ENCODE data around the gene PAK1.
"Not testable (repeated sequence)": the region's sequence is repeated elsewhere in the genome, so short reads cannot be mapped to it uniquely, and the experiment has no call there.

PAK1 gene

DNA sequence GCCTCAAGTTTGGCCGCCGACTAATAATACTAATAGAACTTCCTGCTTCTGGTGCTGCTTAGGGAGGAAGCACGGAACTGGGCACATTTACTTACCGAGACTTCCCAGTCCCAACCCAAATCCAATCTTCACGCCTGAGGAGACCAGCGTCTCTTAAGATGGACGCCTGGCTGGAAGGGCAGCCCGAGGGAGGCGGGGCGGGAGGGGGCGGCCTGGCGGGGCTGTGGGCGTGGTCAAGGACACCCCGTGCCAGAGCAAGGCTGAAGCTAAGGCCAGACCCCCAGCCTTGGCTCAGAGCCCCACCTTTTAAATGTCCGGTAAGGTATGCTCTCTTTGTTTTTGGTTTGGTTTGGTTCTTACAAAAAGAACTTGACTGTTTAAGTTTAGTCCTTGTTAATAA is 172.4 kb downstream of the PAK1 start, which contains the start of gene GDPD4:
GDPD4 (minus strand) TSS at position 177 of the 400 bp plus-strand sequence. CDS start 16,549 bp downstream, outside the sequence.
- no peak for DNase-seq

DNA sequence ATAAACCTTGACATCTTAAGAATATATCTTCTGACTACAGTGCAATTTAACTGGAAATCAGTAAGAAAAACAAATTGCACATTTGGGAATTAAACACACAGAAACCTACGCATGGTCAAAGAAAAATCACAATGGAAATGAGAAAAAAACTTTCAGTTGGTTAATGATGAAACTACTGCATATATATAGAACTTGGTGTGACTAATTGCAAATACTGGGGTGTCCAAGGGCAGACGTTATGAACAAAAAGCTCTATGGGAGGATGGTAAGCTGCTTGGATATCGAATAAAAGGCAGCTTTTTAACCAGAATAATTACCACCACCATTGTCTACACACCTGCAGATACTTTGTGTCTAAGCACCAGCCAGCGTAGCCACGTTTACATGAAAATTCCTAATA is 173.2 kb downstream of the PAK1 start:
- DNase-seq, result no peak

DNA sequence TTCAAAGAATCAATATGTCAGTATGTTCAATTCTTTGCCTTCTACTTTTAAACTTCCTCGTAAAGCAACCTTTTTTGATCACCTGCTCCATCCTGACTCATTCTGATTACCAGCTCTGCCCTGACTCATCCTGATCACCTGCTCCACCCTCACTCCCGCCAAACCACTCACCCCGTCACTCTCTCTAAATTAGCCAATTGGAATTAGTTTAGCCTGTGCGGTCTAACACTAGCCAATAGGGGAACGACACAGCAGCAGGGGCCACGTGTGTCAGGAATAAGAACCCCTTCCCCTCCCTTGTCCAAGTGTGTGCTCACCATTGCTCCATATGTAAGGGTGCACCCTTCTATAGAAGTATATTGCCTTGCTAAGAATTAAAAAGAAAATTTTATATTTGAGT is 173.9 kb downstream of the PAK1 start:
- DNase-seq, result not testable (repeated sequence)

DNA sequence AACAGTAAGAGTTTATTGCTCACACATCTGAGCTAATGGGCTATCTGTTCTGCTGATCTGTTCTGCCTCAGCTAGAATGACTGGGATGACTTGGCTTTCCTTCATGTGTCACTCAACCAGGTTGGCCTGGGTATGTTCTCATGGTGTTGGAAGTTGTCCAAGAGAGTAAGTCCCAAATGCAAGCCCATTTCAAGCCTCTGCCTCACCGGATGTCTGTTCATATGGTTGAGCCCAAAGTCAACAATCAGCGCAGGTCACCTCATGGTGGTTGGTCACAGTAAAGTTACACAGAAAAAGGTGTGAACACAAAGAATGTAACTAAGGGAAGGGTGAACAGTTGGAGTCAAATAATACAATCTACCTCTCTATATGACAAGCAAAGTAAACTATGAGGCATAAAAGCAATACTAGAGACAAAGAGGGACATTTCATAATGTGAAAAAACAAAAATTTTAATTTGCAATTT is 174.3 kb downstream of the PAK1 start:
- no peak for DNase-seq

DNA sequence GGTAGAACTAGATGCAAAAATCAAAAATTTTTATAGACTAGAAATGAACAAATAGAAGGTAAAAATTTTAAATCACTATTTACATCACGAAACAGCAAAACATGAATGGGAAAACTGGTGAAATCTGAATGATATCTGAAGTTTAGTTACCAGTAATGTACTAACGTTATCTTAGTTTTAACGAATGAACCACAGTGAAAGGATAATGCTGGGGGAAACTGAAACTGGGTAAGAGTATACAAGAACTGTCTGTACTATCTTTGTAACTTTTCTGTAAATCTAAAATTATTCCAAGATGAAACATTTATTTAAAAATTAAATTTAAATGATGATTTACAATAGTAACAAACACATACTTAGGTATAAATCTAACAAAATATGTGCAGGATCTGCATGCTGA is 179.9 kb downstream of the PAK1 start:
- no peak for DNase-seq

DNA sequence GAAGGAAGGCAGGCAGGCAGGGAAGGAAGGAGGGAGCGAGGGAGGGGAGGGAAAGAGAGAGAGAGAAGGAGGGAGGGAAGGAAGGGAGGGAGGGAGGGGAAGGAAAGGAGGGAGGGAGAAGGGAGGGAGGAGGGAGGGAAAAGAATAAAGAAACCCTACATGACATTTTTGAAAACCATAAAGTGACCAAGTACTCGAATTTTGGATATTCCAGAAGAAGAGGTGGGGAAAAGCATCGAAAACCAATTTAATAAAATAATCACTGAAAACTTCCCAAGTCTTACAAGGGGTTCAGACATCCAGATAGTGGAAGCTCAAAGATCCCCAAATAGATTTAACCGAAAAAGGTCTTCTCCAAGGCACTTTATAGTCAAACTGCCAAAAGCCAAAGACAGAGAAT is 184.2 kb downstream of the PAK1 start:
- DNase-seq, result no peak

DNA sequence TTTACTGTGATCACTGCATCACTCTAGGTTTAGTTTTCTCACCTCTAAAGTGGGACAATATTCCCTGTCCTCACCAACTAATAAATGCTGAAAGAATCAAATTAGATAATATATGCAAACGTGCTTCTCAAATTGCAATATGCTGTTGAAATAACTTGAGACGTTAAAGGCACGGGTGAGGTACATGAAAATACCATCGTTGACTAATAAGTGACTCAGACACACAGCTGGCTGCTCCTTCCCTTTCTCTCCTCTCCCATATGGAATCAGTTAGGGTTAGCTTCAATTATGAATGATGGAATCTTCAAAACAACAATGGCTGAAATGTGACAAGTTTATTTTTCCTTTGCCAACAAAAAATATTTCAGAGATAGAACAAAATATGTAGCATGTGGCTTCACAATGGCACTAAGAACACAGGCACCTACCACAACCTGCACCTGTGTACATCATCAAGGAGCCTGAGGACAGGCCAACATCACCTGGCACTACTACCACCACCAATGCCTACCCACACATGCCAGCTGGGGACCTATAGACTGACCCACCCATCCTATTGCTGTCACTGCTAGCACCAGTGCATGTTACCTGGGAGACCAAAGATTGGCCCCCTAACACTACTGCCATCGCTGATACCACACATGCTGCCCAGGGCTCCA is 186.2 kb downstream of the PAK1 start:
- no peak for DNase-seq

DNA sequence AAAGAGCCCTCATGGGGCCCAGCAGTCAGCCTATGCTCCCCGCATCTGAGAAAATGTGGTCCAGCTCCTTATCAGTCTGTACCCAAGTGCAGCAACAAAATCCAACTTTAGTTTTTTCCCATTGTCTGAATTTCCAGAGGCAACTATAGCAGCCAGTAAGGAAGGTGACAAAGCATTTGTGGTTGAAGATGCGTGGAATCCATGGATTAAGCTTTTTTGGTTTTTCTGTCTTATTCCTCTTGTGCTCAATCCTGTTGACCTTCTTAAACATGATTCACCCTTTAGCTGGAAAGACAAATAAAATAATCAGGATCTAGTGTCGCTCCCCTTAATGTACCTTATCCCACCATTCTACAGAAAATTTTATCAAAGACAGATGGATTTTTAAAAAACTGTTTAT is 186.8 kb downstream of the PAK1 start:
- no peak for DNase-seq

DNA sequence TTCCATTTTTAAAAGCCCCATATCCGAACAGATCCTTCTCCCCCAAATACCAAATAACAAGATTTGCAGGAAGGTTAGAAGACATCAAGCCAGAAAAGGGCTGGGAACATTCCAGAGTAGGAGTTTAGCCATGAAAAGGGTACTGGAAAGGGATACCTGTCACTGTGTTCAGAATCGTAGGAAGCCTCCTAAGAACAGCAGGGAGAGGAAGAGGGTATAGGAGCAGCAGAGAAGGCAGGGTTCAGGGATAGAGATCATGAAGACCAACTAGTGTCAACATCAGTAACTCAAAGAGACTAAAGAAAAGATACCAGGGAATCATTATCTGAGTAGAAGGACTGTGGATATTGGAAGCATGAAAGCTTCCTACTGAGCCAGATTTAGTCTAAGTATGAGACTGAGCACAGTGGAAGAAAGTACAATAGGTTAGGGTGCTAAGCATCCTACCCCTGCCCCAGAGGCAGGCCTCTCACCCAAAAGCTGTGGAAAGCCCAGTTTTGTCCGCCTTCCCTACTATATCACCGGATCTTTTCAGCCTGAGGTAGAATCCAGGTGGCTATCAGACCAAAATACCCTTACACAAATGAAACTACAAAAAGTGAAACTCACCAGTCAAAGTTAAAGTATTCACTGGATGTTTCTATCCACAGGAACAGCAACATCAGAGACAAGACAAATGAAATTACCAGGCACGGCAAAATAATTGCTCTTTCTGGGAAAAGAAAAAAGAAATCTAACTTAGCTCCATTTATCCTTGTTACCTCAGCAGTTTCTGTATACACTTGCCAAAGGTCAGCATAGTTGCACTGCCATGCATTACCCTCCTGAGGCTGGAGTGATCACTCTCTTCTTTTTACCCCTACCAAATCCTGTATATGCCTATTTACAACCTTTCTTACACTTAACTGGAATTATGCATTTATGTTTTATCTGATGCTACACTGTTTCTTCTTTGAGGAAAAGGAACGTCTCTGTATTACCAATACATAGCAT is 189.1 kb downstream of the PAK1 start:
- no peak for DNase-seq

DNA sequence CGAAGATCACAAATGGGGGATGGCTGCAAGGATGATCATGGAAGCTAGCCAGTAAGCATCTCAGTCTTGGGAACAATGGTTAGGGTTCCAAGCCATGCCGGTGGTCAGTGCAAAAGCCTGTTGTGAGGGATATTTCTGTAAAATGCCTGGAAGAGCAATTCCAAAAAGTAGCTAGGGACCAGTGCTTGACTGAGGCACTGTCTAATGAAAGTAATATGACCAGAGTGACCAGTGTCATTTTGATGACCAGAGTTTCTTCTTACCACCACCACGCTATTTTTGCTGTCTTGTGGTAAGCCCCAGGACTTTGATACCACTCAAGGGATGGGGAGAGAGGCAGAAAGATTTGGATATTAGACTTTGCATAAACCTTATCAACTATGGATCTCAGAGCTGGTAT is 190.8 kb downstream of the PAK1 start:
- no peak for DNase-seq

DNA sequence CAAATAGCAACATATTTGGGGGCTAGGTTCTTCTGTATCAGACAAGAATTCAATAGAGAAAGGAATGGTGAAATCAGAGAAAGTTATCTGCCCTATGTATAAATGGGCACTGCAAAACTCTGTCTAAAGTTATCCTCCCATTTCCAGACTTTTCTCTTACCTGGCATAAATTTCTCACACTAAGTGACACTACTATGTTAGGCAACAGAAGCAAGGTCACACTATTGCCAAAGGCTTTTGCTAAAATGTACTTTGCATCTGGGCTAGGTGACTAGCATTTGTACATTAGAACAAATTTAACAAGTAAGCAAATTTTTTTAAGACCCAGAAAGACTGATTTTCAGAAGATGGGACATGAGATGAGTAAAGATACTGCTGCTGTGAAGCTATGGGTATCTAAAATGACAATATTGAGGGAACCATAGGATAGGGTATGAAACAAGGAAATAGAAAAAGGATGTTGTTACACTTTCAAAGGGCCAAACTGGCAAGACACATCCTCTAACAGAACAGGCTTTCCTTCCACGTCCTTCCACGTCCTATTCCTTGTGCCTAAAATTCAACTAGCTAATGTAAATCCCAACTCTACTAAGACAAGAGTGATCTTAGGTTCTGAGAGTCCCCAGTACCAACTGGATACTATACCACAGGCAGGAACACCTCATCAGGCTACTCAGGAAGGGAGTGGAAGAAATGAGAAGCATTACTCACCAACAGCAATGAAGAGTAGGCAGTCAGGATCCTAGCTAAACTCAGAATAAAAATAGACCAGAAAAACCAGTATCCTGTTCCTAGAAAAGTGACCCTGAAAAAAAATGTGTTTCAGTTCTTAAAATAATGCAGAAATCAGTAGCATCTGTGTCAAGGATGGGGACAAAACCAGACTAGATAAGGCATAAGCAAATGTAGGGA is 195.0 kb downstream of the PAK1 start:
- no peak for DNase-seq

DNA sequence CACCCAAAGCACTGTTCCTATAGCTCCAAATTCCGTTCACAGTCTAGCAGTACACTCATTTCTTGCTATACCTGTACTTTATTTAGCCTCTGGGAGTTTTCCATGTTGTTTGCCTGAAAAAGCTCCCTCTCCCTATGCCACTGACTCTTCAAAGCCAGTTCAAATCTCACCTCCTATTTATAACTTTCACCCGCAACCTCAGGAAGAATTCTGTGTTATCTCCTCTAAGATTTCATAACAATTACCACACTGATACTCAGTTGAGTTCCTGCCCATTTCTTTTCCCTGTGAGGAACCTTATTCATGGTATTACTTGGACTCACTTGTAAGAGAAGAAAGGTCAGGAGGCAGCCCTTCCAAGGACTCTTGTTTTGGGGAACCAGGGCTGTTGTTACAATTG is 197.6 kb downstream of the PAK1 start:
- no peak for DNase-seq
